WTC11 (cell line): ENCODE data around the gene MYL7. TPM values are rescaled to one million over a fixed set of nuclear protein-coding genes. Genes with fewer than 3 reads are reported as not detected.
"Not testable (repeated sequence)": the region's sequence is repeated elsewhere in the genome, so short reads cannot be mapped to it uniquely, and the experiment has no call there.

Experiments
- ATAC-seq: fragments of 200-7000 bp; cut with Tn5 transposase; 2 replicates; pipeline ENCODE4 v1.10.0; 2021; ENCODE audit warnings: mild to moderate bottlenecking, moderate library complexity
- CTCF ChIA-PET: fragments of 300-600 bp; sonication (Branson Sonifier 250); formaldehyde crosslinking; loops from one replicate; lab custom pipeline; 2021; ENCODE audit warnings: antibody characterized with exemption; lab: Charles Lee
- POLR2A ChIA-PET: fragments of 350-600 bp; sonication (Branson Sonifier 250); formaldehyde crosslinking; loops from one replicate; lab custom pipeline; 2021; ENCODE audit warnings: antibody characterized with exemption; lab: Charles Lee
- DNase-seq: peaks from one replicate; pipeline ENCODE4 v3.0.0; 2021; ENCODE audit warnings: low spot score
- H3K27ac Mint-ChIP-seq: 2 replicates; pipeline ENCODE4 v1.8.0; 2021; ENCODE audit warnings: mixed read lengths
- H3K27me3 Mint-ChIP-seq: 2 replicates; pipeline ENCODE4 v1.8.0; 2021; ENCODE audit warnings: low read depth, mild to moderate bottlenecking, moderate library complexity, mixed read lengths
- H3K36me3 Mint-ChIP-seq: 2 replicates; pipeline ENCODE4 v1.8.0; 2021; ENCODE audit warnings: mixed read lengths
- H3K4me1 Mint-ChIP-seq: 2 replicates; pipeline ENCODE4 v1.8.0; 2022; ENCODE audit warnings: mixed read lengths
- H3K4me3 Mint-ChIP-seq: 2 replicates; pipeline ENCODE4 v1.8.0; 2021; ENCODE audit warnings: mild to moderate bottlenecking, moderate library complexity, mixed read lengths
- H3K9me3 Mint-ChIP-seq: 2 replicates; pipeline ENCODE4 v1.8.0; 2021; ENCODE audit warnings: mixed read lengths
- E2F1 ChIP-seq: sonication (generic); formaldehyde crosslinking; IDR thresholded peaks from 2 replicates; pipeline ENCODE4 v1.8.0; 2022; ENCODE audit warnings: mild to moderate bottlenecking, missing genetic modification reagents
- E2F4 ChIP-seq: sonication (generic); formaldehyde crosslinking; IDR thresholded peaks from 2 replicates; pipeline ENCODE4 v1.8.1; 2022; ENCODE audit warnings: low read depth, mild to moderate bottlenecking, moderate library complexity, missing genetic modification reagents, borderline replicate concordance
- ELF4 ChIP-seq: sonication (generic); formaldehyde crosslinking; IDR thresholded peaks from 2 replicates; pipeline ENCODE4 v1.8.1; 2022; ENCODE audit warnings: low read depth, mild to moderate bottlenecking, moderate library complexity, missing genetic modification reagents
- MXD4 ChIP-seq: fragments of 250-450 bp; sonication (Bioruptor Pico); IDR thresholded peaks from 2 replicates; pipeline ENCODE4 v1.8.0; 2021; ENCODE audit warnings: mild to moderate bottlenecking, moderate library complexity, borderline replicate concordance
- ZNF232 ChIP-seq: sonication (generic); formaldehyde crosslinking; IDR thresholded peaks from 2 replicates; pipeline ENCODE4 v1.8.0; 2022; ENCODE audit warnings: mild to moderate bottlenecking, missing genetic modification reagents
- ZNF263 ChIP-seq: sonication (generic); formaldehyde crosslinking; IDR thresholded peaks from 2 replicates; pipeline ENCODE4 v1.8.1; 2022; ENCODE audit warnings: low read depth, mild to moderate bottlenecking, moderate library complexity, missing genetic modification reagents
- ZNF317 ChIP-seq: sonication (generic); formaldehyde crosslinking; IDR thresholded peaks from 2 replicates; pipeline ENCODE4 v1.8.1; 2023; ENCODE audit warnings: low read depth, mild to moderate bottlenecking, moderate library complexity, missing genetic modification reagents, borderline replicate concordance
- ZNF425 ChIP-seq: fragments of 250-450 bp; sonication (Bioruptor Pico); conservative IDR thresholded peaks from 2 replicates; pipeline ENCODE4 v1.9.0; 2021; ENCODE audit warnings: mild to moderate bottlenecking
- ZNF671 ChIP-seq: fragments of 250-450 bp; sonication (Bioruptor Pico); IDR thresholded peaks from 2 replicates; pipeline ENCODE4 v1.8.0; 2021; ENCODE audit warnings: mild to moderate bottlenecking
- total RNA-seq: library from RNA; stranded (reverse); gene quantifications from 3 replicates; pipeline ENCODE4 v1.2.3, GENCODE V29; 2021
- TF ChIP-seq, protein P1 (sequence below): sonication (generic); formaldehyde crosslinking; IDR thresholded peaks from 2 replicates; pipeline ENCODE4 v1.8.1; 2023; ENCODE audit warnings: mild to moderate bottlenecking, missing genetic modification reagents
- TF ChIP-seq, protein P2 (sequence below): fragments of 250-450 bp; sonication (Bioruptor Pico); IDR thresholded peaks from 2 replicates; pipeline ENCODE4 v1.8.0; 2021; ENCODE audit warnings: mild to moderate bottlenecking

MYL7 gene
- total RNA-seq, 1 experiment from 2014 or later: 0.90 TPM

DNA sequence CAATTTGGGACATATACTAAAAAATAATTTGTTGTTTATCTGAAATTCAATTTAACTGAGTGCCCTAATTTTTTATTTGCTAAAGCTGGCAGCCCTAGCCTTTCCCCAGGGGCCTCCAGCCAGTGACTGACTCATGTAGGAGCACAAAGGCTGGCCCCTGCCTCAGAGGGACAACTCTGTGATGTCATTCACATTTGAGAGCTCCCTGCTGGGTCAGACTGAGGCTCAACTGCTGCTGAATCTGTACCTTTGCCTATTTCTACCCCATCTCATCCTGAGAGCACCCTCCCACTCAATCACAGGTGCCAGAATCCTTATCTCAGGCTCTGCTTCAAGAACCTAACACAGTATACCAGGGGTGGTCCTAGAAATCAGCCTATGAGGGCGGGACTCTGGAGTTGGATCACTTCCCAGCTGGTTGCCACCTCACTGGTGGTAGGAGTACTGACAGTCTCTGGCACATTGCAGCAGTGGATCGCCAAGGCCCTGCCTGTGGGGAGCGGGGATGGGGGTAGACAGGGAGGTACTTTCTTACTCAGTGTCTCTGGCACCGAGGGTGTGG is 36.5 kb upstream of the MYL7 start (continued):
- TF ChIP-seq, protein P1, sequence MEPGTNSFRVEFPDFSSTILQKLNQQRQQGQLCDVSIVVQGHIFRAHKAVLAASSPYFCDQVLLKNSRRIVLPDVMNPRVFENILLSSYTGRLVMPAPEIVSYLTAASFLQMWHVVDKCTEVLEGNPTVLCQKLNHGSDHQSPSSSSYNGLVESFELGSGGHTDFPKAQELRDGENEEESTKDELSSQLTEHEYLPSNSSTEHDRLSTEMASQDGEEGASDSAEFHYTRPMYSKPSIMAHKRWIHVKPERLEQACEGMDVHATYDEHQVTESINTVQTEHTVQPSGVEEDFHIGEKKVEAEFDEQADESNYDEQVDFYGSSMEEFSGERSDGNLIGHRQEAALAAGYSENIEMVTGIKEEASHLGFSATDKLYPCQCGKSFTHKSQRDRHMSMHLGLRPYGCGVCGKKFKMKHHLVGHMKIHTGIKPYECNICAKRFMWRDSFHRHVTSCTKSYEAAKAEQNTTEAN (CRISPR knock-in tag): no peak
- TF ChIP-seq ZNF317 (CRISPR knock-in tag): no peak

- H3K27ac Mint-ChIP-seq: no peak overlapping the region
- H3K4me1 Mint-ChIP-seq: peaks cover 13% of the 10 kb centered on the region
- H3K36me3 Mint-ChIP-seq: no peaks in the 10 kb centered on the region
- ChIA-PET POLR2A (no interaction called here), CTCF (interaction anchor here (1.5 kb wide), 1 partner anchor 157 kb away, joined by 4 read pairs; no protein-coding TSS in a partner anchor)
- no peak for TF ChIP-seq E2F1
- no peak for TF ChIP-seq ZNF232 (CRISPR knock-in tag)
- no peak for TF ChIP-seq E2F4 (CRISPR knock-in tag)
- TF ChIP-seq MXD4 (CRISPR knock-in tag): no peak
- TF ChIP-seq ELF4: no peak
- DNase-seq (no peak), ATAC-seq (no peak)
- no peak overlapping the region for H3K4me3 Mint-ChIP-seq
- peaks cover 6% of the 10 kb centered on the region for H3K9me3 Mint-ChIP-seq
- H3K27me3 Mint-ChIP-seq: peaks cover 10% of the 10 kb centered on the region
These were observed 35.4 kb upstream of the MYL7 start for GRCh38 chr7:44176486-44176885.

- CTCF ChIA-PET: no interaction called here
- Mint-ChIP-seq H3K27me3 (peaks cover 10% of the 10 kb centered on the region), H3K9me3 (no peaks in the 10 kb centered on the region), H3K36me3 (no peaks in the 10 kb centered on the region), H3K4me1 (peaks cover 10% of the 10 kb centered on the region), H3K4me3 (no peak overlapping the region), H3K27ac (no peak overlapping the region)
- TF ChIP-seq ELF4 (no peak), ZNF425 (CRISPR knock-in tag) (no peak), ZNF671 (no peak), ZNF263 (CRISPR knock-in tag) (no peak)
- TF ChIP-seq, protein P2, sequence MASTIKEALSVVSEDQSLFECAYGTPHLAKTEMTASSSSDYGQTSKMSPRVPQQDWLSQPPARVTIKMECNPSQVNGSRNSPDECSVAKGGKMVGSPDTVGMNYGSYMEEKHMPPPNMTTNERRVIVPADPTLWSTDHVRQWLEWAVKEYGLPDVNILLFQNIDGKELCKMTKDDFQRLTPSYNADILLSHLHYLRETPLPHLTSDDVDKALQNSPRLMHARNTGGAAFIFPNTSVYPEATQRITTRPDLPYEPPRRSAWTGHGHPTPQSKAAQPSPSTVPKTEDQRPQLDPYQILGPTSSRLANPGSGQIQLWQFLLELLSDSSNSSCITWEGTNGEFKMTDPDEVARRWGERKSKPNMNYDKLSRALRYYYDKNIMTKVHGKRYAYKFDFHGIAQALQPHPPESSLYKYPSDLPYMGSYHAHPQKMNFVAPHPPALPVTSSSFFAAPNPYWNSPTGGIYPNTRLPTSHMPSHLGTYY (CRISPR knock-in tag): no peak
- POLR2A ChIA-PET: no interaction called here
- no peak for ATAC-seq
- DNase-seq: no peak
These were observed 34.6 kb upstream of the MYL7 start for GRCh38 chr7:44175730-44176129.

DNA sequence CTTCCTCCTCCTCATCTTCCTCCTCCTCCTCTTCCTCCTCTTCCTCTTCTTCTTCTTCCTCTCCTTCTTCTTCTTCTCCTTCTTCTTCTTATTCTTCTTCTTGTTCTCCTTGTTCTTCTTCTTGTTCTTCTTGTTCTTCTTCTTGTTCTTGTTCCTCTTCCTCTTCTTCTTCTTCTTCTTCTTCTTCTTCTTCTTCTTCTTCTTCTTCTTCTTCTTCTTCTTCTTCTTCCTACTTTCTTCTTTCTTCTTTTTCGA is 33.5 kb upstream of the MYL7 start:
- CTCF ChIA-PET, H3K4me3 Mint-ChIP-seq, H3K36me3 Mint-ChIP-seq, H3K9me3 Mint-ChIP-seq, ATAC-seq, DNase-seq, H3K27ac Mint-ChIP-seq, POLR2A ChIA-PET: not testable (repeated sequence)
- Mint-ChIP-seq H3K4me1 (peaks cover 10% of the 10 kb centered on the region), H3K27me3 (peaks cover 10% of the 10 kb centered on the region)
